HepG2 (cell line): ENCODE measurements around the gene CLDN4. TPM values are rescaled to one million over a fixed set of nuclear protein-coding genes. Genes with fewer than 3 reads are reported as not detected.

ENCODE experiments used
- ASH2L ChIP-seq: fragments of 300-600, 200-600 bp; sonication (generic); IDR thresholded peaks from 2 replicates; pipeline ENCODE4 v1.7.0; 2017; ENCODE audit warnings: low read depth, mild to moderate bottlenecking, moderate library complexity, mixed read lengths, low read length; ENCODE audit not compliant: insufficient read length
- CBFB ChIP-seq: sonication (generic); formaldehyde crosslinking; IDR thresholded peaks from 2 replicates; pipeline ENCODE4 v1.4.0; 2020; ENCODE audit warnings: missing genetic modification reagents
- CHD2 ChIP-seq: IDR thresholded peaks from 2 replicates; pipeline ENCODE4 v1.6.1; 2011; ENCODE audit warnings: low read depth, low read length, improper control_type of control experiment
- CREB3 ChIP-seq: sonication (generic); formaldehyde crosslinking; IDR thresholded peaks from 2 replicates; pipeline ENCODE4 v1.5.0; 2020; ENCODE audit warnings: missing genetic modification reagents
- FOXA3 ChIP-seq: IDR thresholded peaks from 2 replicates; pipeline ENCODE4 v1.6.1; 2016; ENCODE audit warnings: missing genetic modification reagents, missing compliant biosample characterization
- MAX ChIP-seq: IDR thresholded peaks from 2 replicates; pipeline ENCODE4 v1.6.1; 2012; ENCODE audit warnings: inconsistent platforms
- MEIS2 ChIP-seq: sonication (generic); formaldehyde crosslinking; IDR thresholded peaks from 2 replicates; pipeline ENCODE4 v1.9.0; 2021; ENCODE audit warnings: mild to moderate bottlenecking, missing genetic modification reagents
- MXD3 ChIP-seq: IDR thresholded peaks from 2 replicates; pipeline ENCODE4 v1.6.1; 2016; ENCODE audit warnings: mild to moderate bottlenecking, missing biosample characterization, missing genetic modification reagents
- PCBP1 ChIP-seq: fragments of 200-400 bp; formaldehyde crosslinking; IDR thresholded peaks from 2 replicates; pipeline ENCODE4 v1.6.1; 2017; ENCODE audit warnings: mild to moderate bottlenecking, low read depth, low read length, borderline replicate concordance
- PRPF4 ChIP-seq: fragments of 200-400 bp; formaldehyde crosslinking; IDR thresholded peaks from 2 replicates; pipeline ENCODE4 v1.6.1; 2016; ENCODE audit warnings: low read length, low read depth; ENCODE audit not compliant: poor library complexity, severe bottlenecking
- SAFB2 ChIP-seq: sonication (generic); formaldehyde crosslinking; IDR thresholded peaks from 2 replicates; pipeline ENCODE4 v1.5.1; 2020; ENCODE audit warnings: missing genetic modification reagents, low read depth, mild to moderate bottlenecking, borderline replicate concordance
- SOX6 ChIP-seq, 2 experiments: fragments of 450-650 bp in 1 of 2; sonication (generic) in 1 of 2; formaldehyde crosslinking in 1 of 2; IDR thresholded peaks; 2 replicates each; pipeline versions ENCODE4 v1.4.0 to v1.6.1; 2017 to 2020; ENCODE audit warnings: antibody characterized with exemption in 1 of 2, mild to moderate bottlenecking in 1 of 2, missing genetic modification reagents in 1 of 2
- SP4 ChIP-seq: sonication (generic); formaldehyde crosslinking; IDR thresholded peaks from 2 replicates; pipeline ENCODE4 v1.8.1; 2023; ENCODE audit warnings: mild to moderate bottlenecking, missing genetic modification reagents
- THAP8 ChIP-seq: sonication (generic); formaldehyde crosslinking; IDR thresholded peaks from 2 replicates; pipeline ENCODE4 v1.5.1; 2020; ENCODE audit warnings: missing genetic modification reagents, mild to moderate bottlenecking, borderline replicate concordance
- ZMAT3 ChIP-seq: sonication (generic); formaldehyde crosslinking; conservative IDR thresholded peaks from 2 replicates; pipeline ENCODE4 v1.7.0; 2021; ENCODE audit warnings: missing genetic modification reagents
- ZMAT5 ChIP-seq: sonication (generic); formaldehyde crosslinking; IDR thresholded peaks from 2 replicates; pipeline ENCODE4 v1.5.0; 2020; ENCODE audit warnings: mild to moderate bottlenecking, low read depth, missing genetic modification reagents, borderline replicate concordance
- ZNF331 ChIP-seq: sonication (generic); formaldehyde crosslinking; IDR thresholded peaks from 2 replicates; pipeline ENCODE4 v1.4.0; 2020; ENCODE audit warnings: missing genetic modification reagents
- ZNF569 ChIP-seq: sonication (generic); formaldehyde crosslinking; IDR thresholded peaks from 2 replicates; pipeline ENCODE4 v1.5.0; 2020; ENCODE audit warnings: mild to moderate bottlenecking, missing genetic modification reagents, moderate library complexity, borderline replicate concordance
- ZNF607 ChIP-seq: sonication (generic); formaldehyde crosslinking; IDR thresholded peaks from 2 replicates; pipeline ENCODE4 v1.5.1; 2020; ENCODE audit warnings: missing genetic modification reagents, mild to moderate bottlenecking, borderline replicate concordance
- ZNF709 ChIP-seq: sonication (generic); formaldehyde crosslinking; IDR thresholded peaks from 2 replicates; pipeline ENCODE4 v1.5.0; 2020; ENCODE audit warnings: mild to moderate bottlenecking, missing genetic modification reagents
- ZSCAN22 ChIP-seq: sonication (generic); formaldehyde crosslinking; IDR thresholded peaks from 2 replicates; pipeline ENCODE4 v1.4.0; 2020; ENCODE audit warnings: mild to moderate bottlenecking, missing genetic modification reagents
- ZSCAN9 ChIP-seq: IDR thresholded peaks from 2 replicates; pipeline ENCODE4 v1.6.1; 2016; ENCODE audit warnings: borderline replicate concordance
- polyA plus RNA-seq, 8 experiments: library from polyadenylated mRNA; depleted of rRNA in 3 of 8; stranded (reverse) in 7 of 8; unstranded in 1 of 8; fragments of >200 nt; fragmentation: Illumina TruSeq in 4 of 8; extraction: Trizol in 4 of 8; gene quantifications; 2 replicates each; pipeline versions ENCODE4 v1.2.1 to v1.2.3, GENCODE V29; 2011 to 2016; ENCODE audit warnings: low read depth in 4 of 8, missing spikeins in 1 of 8, mixed read lengths in 1 of 8; ENCODE audit not compliant: insufficient read depth in 1 of 8
- total RNA-seq, 5 experiments: library from RNA; depleted of rRNA; stranded (reverse); fragments of >200 nt; fragmentation: Illumina TruSeq; extraction: Trizol; gene quantifications; 2 replicates each; pipeline ENCODE4 v1.2.3, GENCODE V29; 2016; ENCODE audit warnings: low read depth in 1 of 5
- TF ChIP-seq, protein P1 (sequence below): sonication (generic); formaldehyde crosslinking; IDR thresholded peaks from 2 replicates; pipeline ENCODE4 v1.8.1; 2023; ENCODE audit warnings: mild to moderate bottlenecking, missing genetic modification reagents, borderline replicate concordance
- TF ChIP-seq, protein P2 (sequence below): sonication (generic); formaldehyde crosslinking; IDR thresholded peaks from 2 replicates; pipeline ENCODE4 v1.4.0; 2020; ENCODE audit warnings: missing genetic modification reagents

Gene CLDN4
- total and polyA plus RNA-seq, 2 of the 13 experiments (the other 11 are each of a cell fraction or from before 2014, with no cell fraction given): 28.2 to 35.7 TPM

GRCh38 chr7:73871163-73872011, 40.6 kb downstream of the CLDN4 start (continued):
- no peak for TF ChIP-seq MXD3
- no peak for TF ChIP-seq SP4 (CRISPR knock-in tag)
- no peak for TF ChIP-seq CREB3 (CRISPR knock-in tag)
- TF ChIP-seq ZNF569: no peak
- TF ChIP-seq ZSCAN9 (CRISPR knock-in tag): no peak
- TF ChIP-seq ASH2L: no peak
- no peak for TF ChIP-seq THAP8 (CRISPR knock-in tag)
- no peak for TF ChIP-seq SAFB2 (CRISPR knock-in tag)
- no peak for TF ChIP-seq SOX6 (IDR thresholded peaks at IDR 0.05)
- no peak for TF ChIP-seq SOX6 (CRISPR knock-in tag; IDR thresholded peaks at IDR 0.05)
- no peak for TF ChIP-seq ZNF709 (CRISPR knock-in tag)
- TF ChIP-seq PRPF4: no peak
- TF ChIP-seq, protein P1, sequence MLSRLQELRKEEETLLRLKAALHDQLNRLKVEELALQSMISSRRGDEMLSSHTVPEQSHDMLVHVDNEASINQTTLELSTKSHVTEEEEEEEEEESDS (CRISPR knock-in tag): no peak
- 0 out of 2 replicates have a peak, but pooled peaks have one; percentile 28 for TF ChIP-seq MAX
- no peak for TF ChIP-seq FOXA3 (CRISPR knock-in tag)
- no peak for TF ChIP-seq ZMAT5
- no peak for TF ChIP-seq CBFB (CRISPR knock-in tag)
- TF ChIP-seq ZMAT3 (CRISPR knock-in tag): no peak
- TF ChIP-seq ZSCAN22 (CRISPR knock-in tag): no peak
- no peak for TF ChIP-seq CHD2
- no peak for TF ChIP-seq ZNF607
- TF ChIP-seq MEIS2 (CRISPR knock-in tag): no peak
- TF ChIP-seq, protein P2, sequence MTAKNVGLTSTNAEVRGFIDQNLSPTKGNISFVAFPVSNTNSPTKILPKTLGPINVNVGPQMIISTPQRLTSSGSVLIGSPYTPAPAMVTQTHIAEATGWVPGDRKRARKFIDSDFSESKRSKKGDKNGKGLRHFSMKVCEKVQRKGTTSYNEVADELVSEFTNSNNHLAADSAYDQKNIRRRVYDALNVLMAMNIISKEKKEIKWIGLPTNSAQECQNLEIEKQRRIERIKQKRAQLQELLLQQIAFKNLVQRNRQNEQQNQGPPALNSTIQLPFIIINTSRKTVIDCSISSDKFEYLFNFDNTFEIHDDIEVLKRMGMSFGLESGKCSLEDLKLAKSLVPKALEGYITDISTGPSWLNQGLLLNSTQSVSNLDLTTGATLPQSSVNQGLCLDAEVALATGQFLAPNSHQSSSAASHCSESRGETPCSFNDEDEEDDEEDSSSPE (CRISPR knock-in tag): no peak
- TF ChIP-seq ZNF331 (CRISPR knock-in tag): no peak
- no peak for TF ChIP-seq PCBP1
